HepG2 (cell line): ENCODE measurements around the gene PEA15. TPM values are rescaled to one million over a fixed set of nuclear protein-coding genes. Genes with fewer than 3 reads are reported as not detected.

ENCODE experiments used
- BRCA1 ChIP-seq: sonication (generic); formaldehyde crosslinking; IDR thresholded peaks from 2 replicates; pipeline ENCODE4 v1.4.0; 2020; ENCODE audit warnings: missing genetic modification reagents
- CREB3 ChIP-seq: sonication (generic); formaldehyde crosslinking; IDR thresholded peaks from 2 replicates; pipeline ENCODE4 v1.5.0; 2020; ENCODE audit warnings: missing genetic modification reagents
- HNF1A ChIP-seq, 2 experiments: sonication (generic) in 1 of 2; formaldehyde crosslinking in 1 of 2; IDR thresholded peaks; 2 replicates each; pipeline versions ENCODE4 v1.4.0 to v1.6.1; 2016 to 2020; ENCODE audit warnings: borderline replicate concordance in 1 of 2, low read depth in 1 of 2, mild to moderate bottlenecking in 1 of 2, missing genetic modification reagents in 1 of 2
- ZBTB1 ChIP-seq: sonication (generic); formaldehyde crosslinking; IDR thresholded peaks from 2 replicates; pipeline ENCODE4 v1.4.0; 2020; ENCODE audit warnings: missing genetic modification reagents, borderline replicate concordance
- polyA plus RNA-seq, 8 experiments: library from polyadenylated mRNA; depleted of rRNA in 3 of 8; stranded (reverse) in 7 of 8; unstranded in 1 of 8; fragments of >200 nt; fragmentation: Illumina TruSeq in 4 of 8; extraction: Trizol in 4 of 8; gene quantifications; 2 replicates each; pipeline versions ENCODE4 v1.2.1 to v1.2.3, GENCODE V29; 2011 to 2016; ENCODE audit warnings: low read depth in 4 of 8, missing spikeins in 1 of 8, mixed read lengths in 1 of 8; ENCODE audit not compliant: insufficient read depth in 1 of 8
- total RNA-seq, 5 experiments: library from RNA; depleted of rRNA; stranded (reverse); fragments of >200 nt; fragmentation: Illumina TruSeq; extraction: Trizol; gene quantifications; 2 replicates each; pipeline ENCODE4 v1.2.3, GENCODE V29; 2016; ENCODE audit warnings: low read depth in 1 of 5
- TF ChIP-seq, protein P1 (sequence below): sonication (generic); formaldehyde crosslinking; IDR thresholded peaks from 2 replicates; pipeline ENCODE4 v1.5.0; 2020; ENCODE audit warnings: mild to moderate bottlenecking, missing genetic modification reagents, borderline replicate concordance

Gene PEA15
- total and polyA plus RNA-seq, 2 of the 13 experiments (the other 11 are each of a cell fraction or from before 2014, with no cell fraction given) = 12.1 to 35.2 TPM

- TF ChIP-seq, protein P1, sequence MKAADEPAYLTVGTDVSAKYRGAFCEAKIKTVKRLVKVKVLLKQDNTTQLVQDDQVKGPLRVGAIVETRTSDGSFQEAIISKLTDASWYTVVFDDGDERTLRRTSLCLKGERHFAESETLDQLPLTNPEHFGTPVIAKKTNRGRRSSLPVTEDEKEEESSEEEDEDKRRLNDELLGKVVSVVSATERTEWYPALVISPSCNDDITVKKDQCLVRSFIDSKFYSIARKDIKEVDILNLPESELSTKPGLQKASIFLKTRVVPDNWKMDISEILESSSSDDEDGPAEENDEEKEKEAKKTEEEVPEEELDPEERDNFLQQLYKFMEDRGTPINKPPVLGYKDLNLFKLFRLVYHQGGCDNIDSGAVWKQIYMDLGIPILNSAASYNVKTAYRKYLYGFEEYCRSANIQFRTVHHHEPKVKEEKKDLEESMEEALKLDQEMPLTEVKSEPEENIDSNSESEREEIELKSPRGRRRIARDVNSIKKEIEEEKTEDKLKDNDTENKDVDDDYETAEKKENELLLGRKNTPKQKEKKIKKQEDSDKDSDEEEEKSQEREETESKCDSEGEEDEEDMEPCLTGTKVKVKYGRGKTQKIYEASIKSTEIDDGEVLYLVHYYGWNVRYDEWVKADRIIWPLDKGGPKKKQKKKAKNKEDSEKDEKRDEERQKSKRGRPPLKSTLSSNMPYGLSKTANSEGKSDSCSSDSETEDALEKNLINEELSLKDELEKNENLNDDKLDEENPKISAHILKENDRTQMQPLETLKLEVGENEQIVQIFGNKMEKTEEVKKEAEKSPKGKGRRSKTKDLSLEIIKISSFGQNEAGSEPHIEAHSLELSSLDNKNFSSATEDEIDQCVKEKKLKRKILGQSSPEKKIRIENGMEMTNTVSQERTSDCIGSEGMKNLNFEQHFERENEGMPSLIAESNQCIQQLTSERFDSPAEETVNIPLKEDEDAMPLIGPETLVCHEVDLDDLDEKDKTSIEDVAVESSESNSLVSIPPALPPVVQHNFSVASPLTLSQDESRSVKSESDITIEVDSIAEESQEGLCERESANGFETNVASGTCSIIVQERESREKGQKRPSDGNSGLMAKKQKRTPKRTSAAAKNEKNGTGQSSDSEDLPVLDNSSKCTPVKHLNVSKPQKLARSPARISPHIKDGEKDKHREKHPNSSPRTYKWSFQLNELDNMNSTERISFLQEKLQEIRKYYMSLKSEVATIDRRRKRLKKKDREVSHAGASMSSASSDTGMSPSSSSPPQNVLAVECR = no peak
- TF ChIP-seq CREB3 (CRISPR knock-in tag) = no peak
- TF ChIP-seq BRCA1 (CRISPR knock-in tag) = no peak
- TF ChIP-seq HNF1A (IDR thresholded peaks at IDR 0.05; ENCODE audit: low read depth) = no peak
- no peak for TF ChIP-seq HNF1A (CRISPR knock-in tag; IDR thresholded peaks at IDR 0.05; ENCODE audit: borderline replicate concordance)
- TF ChIP-seq ZBTB1 (CRISPR knock-in tag) = no peak
Measured at GRCh38 chr1:160222546-160222945, 17.4 kb downstream of the PEA15 start (continued).
